ENCODE data around the gene ZNF133.
"Not testable (repeated sequence)": the region's sequence is repeated elsewhere in the genome, so short reads cannot be mapped to it uniquely, and the experiment has no call there.

The ZNF133 gene

GRCh38 chr20:18287915-18288748 is at the start of gene ZNF133:
ZNF133 (plus strand) TSS chr20:18288527; CDS start chr20:18305687, 17,160 bp downstream.
- no peak for FAIRE-seq

- FAIRE-seq, result no peak
Observed at GRCh38 chr20:18240997-18241396, 47.3 kb upstream of the ZNF133 start.

DNA sequence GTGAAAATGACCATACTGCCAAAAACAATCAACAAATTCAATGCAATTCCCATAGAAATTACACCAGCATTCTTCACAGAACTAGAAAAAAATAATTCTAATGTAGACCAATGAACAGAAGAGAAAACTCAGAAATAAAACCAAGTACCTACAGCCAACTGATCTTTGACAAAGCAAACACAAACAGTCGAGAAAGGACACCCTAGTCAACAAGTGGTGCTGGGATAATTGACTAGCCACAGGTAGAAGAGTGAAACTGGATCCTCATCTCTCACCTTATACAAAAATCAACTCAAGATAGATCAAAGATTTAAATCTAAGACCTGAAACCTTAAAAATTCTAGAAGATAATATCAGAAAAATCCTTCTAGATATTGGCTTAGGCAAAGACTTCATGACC is 44.5 kb upstream of the ZNF133 start:
- FAIRE-seq, result no peak

GRCh38 chr20:18248545-18248944 is 39.8 kb upstream of the ZNF133 start:
- FAIRE-seq, result not testable (repeated sequence)

GRCh38 chr20:18250217-18250616 is 38.1 kb upstream of the ZNF133 start:
- no peak for FAIRE-seq

DNA sequence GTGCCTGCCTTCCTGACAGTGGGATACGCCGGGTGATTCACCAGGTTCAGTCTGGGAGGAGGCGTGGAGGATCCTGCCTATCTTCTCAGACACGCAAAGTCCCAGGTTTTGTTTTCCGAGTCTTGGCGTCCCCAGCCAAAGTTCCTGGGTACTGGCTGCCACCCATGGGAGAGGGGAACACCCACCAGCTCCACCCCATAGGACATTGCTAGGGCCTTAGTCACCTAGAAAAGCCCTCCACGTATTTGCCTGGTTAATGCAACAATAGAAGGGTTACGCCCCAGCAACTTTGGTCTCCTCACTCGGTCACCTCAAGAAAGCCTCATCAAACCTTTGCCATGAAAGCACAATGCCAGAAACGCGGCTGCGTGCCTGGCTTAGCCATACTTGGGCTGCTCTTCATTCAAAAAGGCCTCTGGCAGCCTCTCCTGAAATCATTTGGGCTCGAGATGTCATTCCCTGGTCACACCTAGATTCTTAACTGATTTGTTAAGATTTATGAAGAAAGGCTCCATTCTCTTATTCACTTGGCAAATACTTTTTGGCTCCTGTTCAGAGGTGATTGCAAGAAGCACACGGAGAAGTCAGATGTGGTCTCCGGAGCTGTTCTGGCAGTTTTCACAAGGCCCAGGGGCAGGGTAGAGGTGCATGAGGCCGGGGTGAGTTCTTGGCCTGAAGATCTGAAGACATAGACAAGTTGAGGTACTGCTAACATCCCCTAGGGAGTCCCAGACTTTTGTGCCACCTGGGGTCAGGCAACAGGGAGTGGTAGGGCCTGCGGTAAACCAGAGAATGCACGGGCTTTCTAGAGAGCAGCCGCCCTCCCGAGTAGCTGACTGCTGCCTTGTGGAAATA is 35.5 kb upstream of the ZNF133 start:
- no peak for FAIRE-seq

GRCh38 chr20:18254615-18255014 is 33.7 kb upstream of the ZNF133 start:
- FAIRE-seq, result no peak

DNA sequence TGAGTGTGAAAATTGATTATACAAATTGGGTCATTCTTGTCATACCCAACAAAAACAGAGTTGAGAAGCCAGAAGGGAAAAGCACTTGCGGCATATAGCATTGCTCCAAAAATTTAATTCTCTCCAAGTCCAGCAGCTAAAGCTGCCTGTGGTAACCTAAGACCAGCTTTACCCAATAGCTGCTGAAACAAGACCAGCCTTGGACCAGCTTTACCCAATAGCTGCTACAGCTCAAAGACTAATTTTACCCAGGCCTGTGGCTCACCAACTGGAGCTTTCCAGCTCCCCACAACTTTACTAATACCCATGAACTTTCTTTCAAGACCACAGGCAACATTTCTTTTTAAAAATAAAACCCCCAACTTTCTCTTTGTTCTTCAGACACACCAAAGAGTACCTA is 32.8 kb upstream of the ZNF133 start:
- FAIRE-seq, result no peak

DNA sequence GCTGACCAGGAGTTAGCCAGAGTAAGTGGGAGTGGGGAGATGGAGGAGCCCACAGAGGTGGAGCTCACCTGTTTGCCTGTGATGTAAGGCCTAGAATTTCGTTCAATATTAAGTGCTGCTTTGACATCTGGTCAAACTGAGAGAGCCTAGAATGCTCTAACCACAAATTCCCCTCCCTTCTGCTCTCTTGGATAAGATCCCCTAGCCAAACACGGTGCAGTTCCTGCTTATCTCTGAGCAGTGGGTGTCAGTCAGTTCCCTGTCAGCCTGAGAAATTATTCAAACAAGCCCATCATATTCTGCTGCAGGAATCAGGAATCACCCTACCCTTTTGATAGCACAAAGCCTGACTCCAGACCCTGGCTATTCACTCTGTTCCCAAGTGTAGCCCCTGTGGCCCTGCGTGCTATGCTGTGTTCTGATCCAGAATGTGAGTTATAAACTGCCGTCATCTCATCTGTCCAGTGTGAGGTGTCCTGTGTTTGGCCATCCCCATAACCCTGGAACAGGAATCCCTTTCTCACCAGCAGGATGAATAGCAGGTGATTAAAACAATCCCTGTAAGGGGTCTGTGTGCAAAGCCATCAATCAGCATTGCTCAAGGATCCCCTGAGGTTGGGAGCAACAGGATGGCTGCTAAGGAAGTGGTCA is 31.8 kb upstream of the ZNF133 start:
- no peak for FAIRE-seq

DNA sequence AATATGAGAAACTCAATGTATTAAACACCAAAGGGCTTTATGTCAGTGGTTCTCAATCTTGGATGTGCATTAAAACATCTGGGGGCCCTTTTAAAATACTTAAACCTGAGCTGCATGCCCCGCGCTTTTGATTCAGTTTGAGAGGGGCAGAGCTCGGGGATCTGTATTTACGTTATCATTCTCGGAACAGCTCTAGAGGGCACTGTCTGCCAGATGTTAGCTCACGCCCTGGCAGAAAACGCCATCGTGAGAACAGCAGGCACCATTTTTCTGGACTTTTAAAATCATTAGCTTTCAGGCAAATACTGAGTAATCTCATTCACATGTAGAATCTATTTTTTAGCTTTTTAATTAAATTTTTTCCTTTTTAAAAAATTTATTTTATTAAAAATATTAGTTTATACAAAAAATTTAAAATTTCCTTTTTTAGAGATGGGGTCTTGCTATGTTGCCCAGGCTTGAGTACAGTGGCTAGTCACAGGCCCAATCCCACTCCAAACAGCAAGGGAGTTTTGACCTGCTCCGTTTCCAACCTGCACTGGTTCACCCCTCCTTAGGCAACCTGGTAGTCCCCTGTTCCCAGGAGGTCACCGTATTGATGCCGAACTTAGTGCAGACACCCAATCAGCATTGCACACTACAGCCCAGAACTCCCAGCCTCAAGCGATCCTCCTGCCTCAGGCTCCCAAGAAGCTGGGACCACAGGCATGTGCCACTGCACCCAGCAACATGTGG is 30.0 kb upstream of the ZNF133 start:
- FAIRE-seq, result no peak

- FAIRE-seq, result no peak
Observed at GRCh38 chr20:18259730-18260129, 28.6 kb upstream of the ZNF133 start.

GRCh38 chr20:18263723-18264122 is 24.6 kb upstream of the ZNF133 start:
- no peak for FAIRE-seq

DNA sequence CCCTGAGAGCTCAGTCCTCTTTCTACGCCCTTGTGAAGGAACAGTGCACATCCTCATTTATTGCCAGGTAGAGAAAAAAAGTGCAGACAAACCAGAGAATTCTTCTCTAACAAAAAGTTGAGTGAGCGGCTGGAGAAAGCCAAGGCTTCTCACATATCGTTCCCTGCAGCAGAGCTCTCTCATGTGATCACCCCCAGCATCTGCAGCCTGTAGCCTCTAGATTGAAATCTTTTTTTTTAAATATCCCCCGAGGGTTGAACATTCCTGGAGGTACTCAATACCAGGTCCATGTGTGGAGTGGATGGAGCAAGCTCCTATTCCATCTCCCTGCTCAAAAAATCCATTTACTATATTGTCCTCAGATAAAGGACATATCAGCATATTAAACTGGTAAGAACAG is 22.9 kb upstream of the ZNF133 start:
- no peak for FAIRE-seq

GRCh38 chr20:18266282-18266681 is 22.0 kb upstream of the ZNF133 start:
- FAIRE-seq, result no peak

- FAIRE-seq, result no peak
Observed at GRCh38 chr20:18267815-18268214, 20.5 kb upstream of the ZNF133 start.

DNA sequence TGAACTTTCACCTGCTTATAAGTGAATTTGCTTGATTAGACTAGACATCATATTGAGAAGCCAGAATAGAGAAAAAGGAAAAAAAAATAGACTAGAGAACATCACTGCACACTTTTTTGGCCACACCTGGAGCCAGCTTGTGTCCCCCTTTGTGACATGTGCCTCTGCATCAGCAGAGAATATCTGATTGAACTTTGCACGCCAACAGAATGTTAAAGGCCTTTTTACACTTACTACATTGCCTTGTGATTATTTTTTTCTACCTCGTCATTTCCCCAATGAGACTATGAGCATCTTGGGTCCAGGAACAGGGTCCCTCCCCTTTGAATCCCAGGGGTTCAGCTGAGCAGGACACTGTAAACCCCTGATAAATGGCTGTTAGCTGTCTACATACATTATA is 17.2 kb upstream of the ZNF133 start:
- no peak for FAIRE-seq

- no peak for FAIRE-seq
Observed at GRCh38 chr20:18272451-18272850, 15.9 kb upstream of the ZNF133 start.

GRCh38 chr20:18273738-18274137 is 14.6 kb upstream of the ZNF133 start:
- FAIRE-seq, result no peak

GRCh38 chr20:18275960-18276359 is 12.4 kb upstream of the ZNF133 start:
- not testable (repeated sequence) for FAIRE-seq

DNA sequence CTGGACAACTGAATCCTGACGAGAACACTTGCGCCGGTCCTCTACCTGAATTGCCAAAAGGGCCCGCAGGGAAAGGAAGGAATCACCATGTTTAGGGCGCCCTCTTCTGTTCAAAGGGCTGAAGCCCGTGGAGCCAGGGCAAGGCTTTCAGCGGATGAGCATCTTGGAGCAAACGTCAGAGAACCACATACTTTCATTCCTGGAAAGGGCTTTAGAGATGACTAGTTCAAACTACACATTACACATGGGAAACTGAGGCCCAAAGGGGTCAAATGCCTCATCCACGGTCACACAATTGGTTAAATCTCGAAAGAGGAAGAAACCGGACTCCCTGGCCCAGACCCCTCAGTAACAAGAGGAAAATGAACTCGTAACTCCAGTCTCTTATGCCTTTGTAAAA is 11.5 kb upstream of the ZNF133 start:
- FAIRE-seq, result peak; percentile 73

GRCh38 chr20:18279242-18279641 is 9.1 kb upstream of the ZNF133 start:
- no peak for FAIRE-seq

- FAIRE-seq, result no peak
Observed at GRCh38 chr20:18284805-18285533, 3.4 kb upstream of the ZNF133 start.
